Endothelial cell of coronary artery (primary cell): ENCODE measurements around the gene ACTG2. TPM values are rescaled to one million over a fixed set of nuclear protein-coding genes. Genes with fewer than 3 reads are reported as not detected.

ENCODE experiments used
- total RNA-seq: library from RNA; depleted of rRNA; stranded (reverse); fragments of >200 nt; gene quantifications from 2 replicates; pipeline ENCODE4 v1.2.3, GENCODE V29; 2014

Gene ACTG2
- under 0.01 TPM in 1 of 2 replicates, not detected in the other for total RNA-seq

DNA sequence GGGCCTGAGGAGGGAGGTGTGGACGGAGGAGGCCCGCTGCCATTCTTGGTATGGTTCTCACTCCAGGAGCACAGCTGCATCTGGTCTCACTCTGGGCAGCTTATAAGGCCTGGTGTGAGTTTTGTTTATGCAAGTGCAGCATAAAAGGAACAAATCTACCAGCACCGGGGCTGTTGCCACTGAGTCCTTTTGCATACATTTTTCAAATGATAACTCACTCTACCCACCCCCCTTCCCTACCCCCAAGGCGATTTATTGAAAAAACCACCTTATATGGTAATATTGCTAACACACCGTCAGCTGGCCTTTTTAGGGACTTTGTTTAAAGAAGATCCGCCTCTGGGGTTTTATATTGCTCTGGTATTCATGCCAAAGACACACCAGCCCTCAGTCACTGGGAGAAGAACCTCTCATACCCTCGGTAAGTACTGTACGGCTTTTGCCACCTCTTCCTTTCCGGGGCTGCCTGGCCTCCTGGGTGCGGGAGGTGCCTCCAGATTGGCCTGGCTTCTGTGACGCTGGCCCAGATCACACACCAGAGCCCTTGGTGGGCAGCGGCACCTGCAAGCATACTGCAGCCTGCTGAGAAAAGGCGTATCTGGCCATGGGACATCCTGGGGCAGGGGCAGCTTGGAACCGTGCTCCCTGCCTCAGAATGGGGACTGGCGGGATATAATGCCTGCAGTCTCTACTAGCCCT is at the start of gene ACTG2:
TSS of gene ACTG2 (plus strand) at position 378 of the 699 bp plus-strand sequence. CDS start 8,304 bp downstream, outside the sequence.

DNA sequence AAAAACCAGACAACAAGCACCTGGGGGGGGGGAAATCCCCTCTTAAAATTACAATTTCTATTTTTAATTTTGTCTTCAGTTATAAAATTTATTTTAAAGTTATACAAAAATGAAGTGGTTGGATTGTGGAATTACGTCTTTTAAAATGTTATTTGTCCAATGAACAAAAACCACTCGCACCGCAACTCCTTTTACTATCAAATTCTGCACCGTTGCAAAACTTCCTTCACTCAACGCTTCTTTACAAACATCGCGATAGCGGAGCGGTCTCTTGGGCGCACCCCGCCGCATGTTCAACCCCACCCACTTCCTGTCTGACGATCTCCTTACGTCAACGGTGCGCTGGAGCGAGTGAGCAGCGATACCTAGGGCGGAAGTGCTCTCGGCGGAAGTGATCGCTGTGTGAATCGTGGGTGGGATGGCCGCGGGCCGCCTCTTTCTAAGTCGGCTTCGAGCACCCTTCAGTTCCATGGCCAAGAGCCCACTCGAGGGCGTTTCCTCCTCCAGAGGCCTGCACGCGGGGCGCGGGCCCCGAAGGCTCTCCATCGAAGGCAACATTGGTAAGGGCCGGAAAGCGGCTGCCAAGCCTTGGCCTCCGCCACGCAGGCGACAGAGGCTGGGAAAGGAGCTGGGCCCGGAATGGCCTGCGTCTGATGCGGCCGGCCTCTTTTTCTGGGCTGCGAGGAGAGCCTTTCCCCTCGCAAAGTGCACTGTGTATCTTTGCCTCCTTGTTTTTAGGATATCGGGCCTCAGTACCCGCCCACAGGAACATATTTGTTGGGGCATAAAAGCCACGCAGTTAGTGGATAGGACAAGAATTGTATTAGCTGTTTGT is 33.9 kb downstream of the ACTG2 start, which contains the start of gene DGUOK:
TSS of gene DGUOK (plus strand) at position 388 of the 835 bp plus-strand sequence. CDS start at position 419, 31 bp downstream.

Other genes with a start within 250 kb of the ACTG2 start
- 25.7 and 45.5 TPM in 2 replicates for gene TPRKB, start 155.7 kb upstream of the ACTG2 start, total RNA-seq
- gene DUSP11, start 112.9 kb upstream of the ACTG2 start, total RNA-seq = 20.4 and 24.7 TPM in 2 replicates
- not detected in 2 replicates for gene C2orf78, start 108.8 kb upstream of the ACTG2 start, total RNA-seq
- 8.1 and 14.8 TPM in 2 replicates for gene STAMBP, start 64.0 kb upstream of the ACTG2 start, total RNA-seq
- 26.3 and 30.1 TPM in 2 replicates for gene DGUOK, start 33.9 kb downstream of the ACTG2 start, total RNA-seq
- gene TET3, start 91.9 kb downstream of the ACTG2 start, total RNA-seq = 4.6 and 5.7 TPM in 2 replicates